Epidermal melanocyte (primary cell): ENCODE data around the gene XAB2.

Source experiments
- DNase-seq: peaks from one replicate; pipeline ENCODE4 v3.0.0; 2011; ENCODE audit warnings: low spot score; ENCODE audit not compliant: insufficient read length

The XAB2 gene

GRCh38 chr19:7633698-7634097, 4.4 kb upstream of the XAB2 start, which contains the start of gene PCP2:
PCP2 (minus strand) TSS chr19:7633719; CDS start chr19:7633457, 262 bp downstream.
- DNase-seq, result no peak

DNA sequence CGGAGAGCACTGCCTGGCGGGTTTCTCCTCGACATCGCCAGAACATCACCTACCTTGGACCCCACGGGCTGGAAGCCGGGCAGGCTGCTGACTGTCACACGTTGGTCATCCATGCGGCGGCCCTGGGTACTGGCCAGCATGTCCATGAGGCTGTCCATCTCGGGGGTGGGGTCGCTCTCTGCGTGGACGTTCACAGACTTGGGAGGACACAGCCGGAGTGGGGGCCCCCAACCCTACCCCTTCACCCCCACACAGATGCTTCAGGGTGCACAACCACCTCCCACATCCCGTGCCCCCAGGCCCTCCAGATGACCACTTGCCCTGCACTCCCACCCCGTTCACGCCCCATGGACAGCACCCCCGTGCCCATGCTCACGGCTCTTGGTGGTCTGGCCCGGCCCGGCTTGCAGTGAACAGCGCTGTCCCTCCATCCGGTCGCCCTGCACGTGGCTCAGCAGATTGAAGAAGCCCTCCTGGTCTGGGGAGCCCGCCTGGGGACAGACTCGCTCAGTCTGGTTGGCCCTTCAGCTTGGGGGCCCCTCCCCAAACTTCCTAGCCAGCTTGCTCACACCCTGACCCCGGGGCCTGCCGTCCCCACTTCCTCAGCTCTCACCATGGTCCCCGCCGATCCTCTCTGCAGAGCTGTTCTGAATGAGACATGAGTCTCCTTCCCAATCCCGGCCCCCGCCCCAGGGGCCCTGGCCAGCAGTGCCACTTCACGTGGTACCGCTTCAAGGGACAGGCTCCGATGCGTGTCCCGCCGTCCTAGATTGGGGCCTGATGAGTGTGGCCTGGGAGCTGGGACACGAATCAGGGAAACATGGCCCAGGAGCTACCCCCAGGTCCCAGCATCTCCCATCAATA, 3.2 kb upstream of the XAB2 start:
- DNase-seq, result no peak

- no peak for DNase-seq
These were observed 2.2 kb upstream of the XAB2 start for GRCh38 chr19:7631577-7631976.

DNA sequence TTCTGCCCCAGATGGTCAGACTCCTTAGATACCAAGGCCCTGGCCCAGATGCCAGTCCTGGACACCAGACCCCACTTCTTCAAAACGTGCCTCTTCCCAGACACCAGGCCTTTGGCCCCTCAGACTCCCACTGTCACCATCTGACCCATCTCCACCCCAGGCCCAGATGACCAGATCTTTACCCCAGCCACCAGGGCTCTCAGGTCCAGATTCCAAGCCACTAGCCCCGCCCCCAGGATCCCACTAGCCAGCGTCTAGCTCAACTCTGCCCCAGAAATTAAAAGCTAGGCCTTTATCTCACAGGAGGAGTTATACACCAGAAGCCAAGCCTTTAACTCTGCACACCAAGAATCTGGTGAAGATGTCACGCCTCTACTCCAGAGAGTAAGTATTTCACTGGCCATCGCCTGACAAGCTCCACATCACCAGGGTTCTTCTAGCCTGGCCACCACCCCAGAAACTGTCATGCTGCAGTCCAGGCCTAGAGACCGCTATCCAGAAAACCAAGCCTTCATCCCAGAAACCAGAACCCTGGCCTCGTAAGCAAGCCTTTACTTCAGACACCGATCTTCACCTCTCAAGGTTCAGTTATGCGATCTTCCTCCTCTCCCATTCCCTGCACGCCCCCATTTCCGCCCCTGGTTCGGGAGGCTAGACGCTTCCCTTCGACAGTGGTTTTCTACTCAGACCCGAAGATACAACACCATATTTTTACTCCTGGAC, 595 bp downstream of the XAB2 start:
- DNase-seq, result no peak

DNA sequence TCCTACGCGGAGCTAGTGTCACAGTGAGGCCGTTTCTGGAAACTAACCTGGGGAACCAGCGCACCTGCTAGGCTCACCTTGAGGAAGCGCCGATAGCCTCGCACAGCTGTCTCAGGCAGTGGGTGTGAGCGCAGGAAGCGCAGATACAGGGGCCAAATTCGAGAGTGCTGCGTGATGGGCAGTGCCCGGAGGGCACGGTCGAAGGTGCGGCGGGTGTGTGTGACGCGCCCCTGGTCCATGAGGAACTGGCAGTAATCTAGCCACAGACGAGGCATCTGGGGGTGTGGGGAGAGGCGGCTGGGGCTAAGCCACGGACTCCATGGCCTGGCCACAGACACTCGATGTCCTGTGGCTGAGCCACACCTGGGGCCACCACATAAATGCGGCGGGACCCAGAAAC, 2.2 kb downstream of the XAB2 start:
- no peak for DNase-seq

- DNase-seq, result no peak
These were observed 3.5 kb downstream of the XAB2 start for GRCh38 chr19:7625763-7626372.

DNA sequence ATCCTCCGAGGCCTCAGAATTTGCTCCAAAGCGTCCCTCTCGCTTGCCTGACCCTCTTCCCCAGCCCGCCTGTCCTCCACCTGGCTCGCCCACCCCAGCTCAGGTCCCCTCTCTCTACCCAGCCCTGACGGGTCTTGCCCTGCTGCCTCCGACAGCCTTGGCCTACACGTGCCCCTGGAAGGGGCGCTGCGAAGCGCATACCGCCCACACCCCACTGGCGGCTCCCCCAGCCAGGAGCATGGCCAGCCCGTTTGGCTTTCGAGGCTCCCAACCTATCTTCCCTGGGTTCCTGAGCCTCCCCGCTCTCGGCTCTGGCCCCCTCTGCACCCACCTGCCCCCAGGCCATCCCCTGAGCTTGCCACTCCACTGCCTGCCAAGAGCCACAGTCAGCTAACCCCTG, 4.5 kb downstream of the XAB2 start:
- DNase-seq, result no peak

DNA sequence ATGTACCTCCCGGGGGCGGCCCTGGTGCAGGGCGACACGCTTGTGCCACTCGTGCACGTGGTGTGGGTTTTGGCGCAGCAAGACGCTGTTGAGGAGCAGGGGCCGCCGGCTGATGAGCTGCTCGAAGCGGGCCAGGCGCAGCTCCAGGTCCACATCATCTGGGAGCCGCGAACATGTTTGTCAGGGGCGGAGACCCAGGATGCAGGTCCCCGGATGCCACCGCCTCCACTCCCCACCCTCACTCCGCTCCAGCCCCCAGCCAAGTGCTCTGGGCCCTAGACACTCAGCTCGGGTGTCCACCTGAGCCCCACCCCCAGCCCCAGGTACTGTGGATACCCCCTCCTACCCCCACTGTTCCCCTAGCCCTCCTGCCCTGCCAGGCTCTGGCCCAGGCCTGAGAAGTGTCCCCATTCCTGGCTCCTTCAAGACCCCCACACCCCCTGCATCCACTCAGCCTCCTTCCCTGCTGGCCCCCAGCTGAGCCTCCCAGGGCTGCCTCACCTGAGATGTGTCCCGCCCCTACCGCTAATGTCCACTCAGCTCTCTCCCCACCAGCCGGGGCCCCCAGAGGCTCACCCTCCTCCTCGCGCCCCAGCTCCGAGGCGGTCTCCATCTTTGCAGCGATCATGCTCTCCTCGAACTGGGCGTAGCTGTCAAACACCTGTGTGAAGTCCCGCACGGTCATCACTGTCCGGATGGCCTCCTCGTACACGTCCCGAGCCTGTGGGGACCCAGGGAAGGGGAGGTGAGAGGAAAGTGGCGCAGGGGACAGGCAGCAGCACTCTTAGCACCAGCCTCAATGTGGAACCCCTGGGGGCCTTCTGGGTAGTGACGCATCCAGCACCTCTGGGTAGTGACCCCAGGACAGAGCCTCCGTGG, 5.4 kb downstream of the XAB2 start:
- DNase-seq, result no peak

GRCh38 chr19:7622933-7623685, 6.2 kb downstream of the XAB2 start:
- no peak for DNase-seq

GRCh38 chr19:7620442-7621412, 8.6 kb downstream of the XAB2 start:
- no peak for DNase-seq

DNA sequence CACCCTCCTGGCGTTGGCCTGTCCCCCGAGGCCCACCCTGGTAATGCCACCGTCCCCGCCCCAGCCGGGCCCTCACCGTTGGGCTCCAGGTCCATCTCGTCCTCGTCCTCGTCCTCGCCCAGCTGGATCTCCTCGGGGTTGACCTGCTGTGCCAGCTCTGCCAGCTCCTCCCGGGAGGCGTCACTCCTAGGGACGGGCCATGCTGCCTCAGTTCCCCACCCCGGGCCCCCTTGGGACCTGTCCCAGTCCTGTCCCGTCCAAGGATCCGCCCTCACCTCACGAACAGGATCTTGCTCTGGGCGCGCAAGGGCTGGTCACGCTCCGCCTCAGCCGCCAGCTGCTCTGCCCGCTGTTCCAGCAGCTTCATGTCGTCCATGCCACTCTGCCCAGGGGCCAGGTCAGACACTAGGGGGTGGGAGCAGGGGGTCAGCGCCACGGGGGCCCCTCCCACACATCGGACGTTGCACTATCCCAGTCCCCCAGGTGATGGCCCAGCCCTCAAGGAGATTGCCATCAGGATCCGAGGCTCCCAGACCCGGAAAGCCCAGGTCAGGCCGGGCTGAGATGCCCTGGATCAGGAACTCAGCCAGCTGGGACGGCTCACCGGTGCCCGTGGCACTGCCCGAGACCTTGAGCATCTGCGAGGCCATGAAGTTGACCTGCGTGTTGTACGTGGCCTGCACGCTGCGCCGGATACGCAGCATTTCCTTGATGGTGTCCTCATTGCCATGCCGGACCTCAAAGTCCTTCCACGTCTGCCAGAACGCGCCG, 9.5 kb downstream of the XAB2 start:
- DNase-seq, result no peak

- no peak for DNase-seq
These were observed 10.4 kb downstream of the XAB2 start for GRCh38 chr19:7618771-7619510.

- no peak for DNase-seq
These were observed 11.0 kb downstream of the XAB2 start for GRCh38 chr19:7618348-7618747.

DNA sequence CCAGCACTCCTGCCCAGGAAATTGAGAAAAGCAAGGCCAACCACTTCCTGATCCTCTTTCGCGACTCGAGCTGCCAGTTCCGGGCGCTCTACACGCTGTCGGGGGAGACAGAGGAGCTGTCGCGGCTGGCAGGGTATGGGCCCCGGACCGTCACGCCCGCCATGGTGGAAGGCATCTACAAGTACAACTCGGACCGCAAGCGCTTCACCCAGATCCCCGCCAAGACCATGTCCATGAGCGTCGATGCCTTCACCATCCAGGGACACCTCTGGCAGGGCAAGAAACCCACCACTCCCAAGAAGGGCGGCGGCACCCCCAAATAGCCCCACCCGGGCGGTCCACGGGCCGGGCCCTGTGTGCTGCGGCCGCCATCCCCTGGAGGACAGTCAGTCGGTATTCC, 11.6 kb downstream of the XAB2 start:
- DNase-seq, result no peak

DNA sequence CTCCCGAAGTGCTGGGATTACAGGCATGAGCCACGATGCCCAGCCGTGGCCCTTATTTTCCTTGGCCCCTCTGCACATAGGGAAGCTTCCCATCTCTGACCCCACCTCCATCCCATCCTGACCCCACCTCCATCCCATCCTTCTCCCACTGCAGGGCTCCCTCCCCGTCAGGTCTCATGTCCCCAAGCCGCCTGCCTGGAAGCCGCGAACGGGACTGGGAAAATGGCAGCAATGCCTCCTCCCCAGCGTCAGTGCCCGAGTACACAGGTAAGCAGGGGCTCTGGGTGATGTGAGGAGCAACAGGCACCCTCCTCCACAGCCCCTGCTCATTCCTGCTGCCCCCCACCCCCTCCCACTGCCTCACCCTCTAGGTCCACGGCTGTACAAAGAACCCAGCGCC, 12.2 kb downstream of the XAB2 start:
- DNase-seq, result no peak

GRCh38 chr19:7614859-7615741, 14.2 kb downstream of the XAB2 start:
- no peak for DNase-seq
